HepG2 (cell line): ENCODE data around the gene SLC18A3. TPM values are rescaled to one million over a fixed set of nuclear protein-coding genes. Genes with fewer than 3 reads are reported as not detected.

Source experiments
- ATAC-seq: fragments of 200-7000 bp; cut with Tn5 transposase; 3 replicates; pipeline ENCODE4 v1.9.1; 2020; ENCODE audit warnings: mild to moderate bottlenecking, moderate library complexity
- BruUV-seq: library from RNA; stranded (reverse); fragments of 400-500 nt; replicated peaks from 2 replicates; lab custom pipeline; 2021; lab: Mats Ljungman, UMichigan
- CTCF ChIA-PET: fragments of 300-600 bp; formaldehyde crosslinking; extraction: SDS; loops from one replicate; lab custom pipeline; 2021; ENCODE audit warnings: low total read pairs, inconsistent platforms, low intra/inter-chr PET ratio; lab: Yijun Ruan, JAX
- POLR2A ChIA-PET: fragments of 350-600 bp; sonication (Branson Sonifier 250); formaldehyde crosslinking; loops from one replicate; lab custom pipeline; 2020; ENCODE audit warnings: antibody characterized with exemption, inconsistent platforms; lab: Yijun Ruan, JAX
- DNase-seq: peaks from one replicate; pipeline ENCODE4 v3.0.0-alpha.2; 2015; ENCODE audit warnings: low spot score
- FAIRE-seq: peaks from 3 replicates; lab custom pipeline; 2011; peaks lifted over from hg19 to GRCh38; lab: Jason Lieb, UNC
- H2AFZ ChIP-seq: one replicate; pipeline ENCODE4 v1.6.1; 2011; ENCODE audit warnings: low read length, inconsistent platforms
- H3K27ac ChIP-seq: fragments of 300-600 bp; 3 replicates; pipeline ENCODE4 v1.8.0; 2011; ENCODE audit warnings: mixed run types, mild to moderate bottlenecking, mixed read lengths, low read length, inconsistent platforms; ENCODE audit not compliant: insufficient read depth; ENCODE audit errors: extremely low read length
- H3K27me3 ChIP-seq, 2 experiments: fragments of 200-600 bp in 1 of 2; 2 replicates in 1 of 2; 3 replicates in 1 of 2; pipeline versions ENCODE4 v1.6.0 to v1.8.0; 2011; ENCODE audit warnings: low read length in 2 of 2, mild to moderate bottlenecking in 2 of 2, moderate library complexity in 2 of 2, inconsistent platforms in 1 of 2; ENCODE audit not compliant: insufficient read depth in 2 of 2, control insufficient read depth in 1 of 2
- H3K36me3 ChIP-seq, 2 experiments: fragments of 200-600 bp in 1 of 2; replicated peaks in 1 of 2; 2 replicates in 1 of 2; 3 replicates in 1 of 2; pipeline versions ENCODE4 v1.5.1 to v1.8.0; 2011; ENCODE audit warnings: low read length in 2 of 2, inconsistent platforms in 1 of 2; ENCODE audit not compliant: insufficient read depth in 2 of 2, control insufficient read depth in 1 of 2
- H3K4me1 ChIP-seq: 2 replicates; pipeline ENCODE4 v1.5.1; 2012; ENCODE audit warnings: low read length, inconsistent platforms; ENCODE audit not compliant: insufficient read depth
- H3K4me2 ChIP-seq: 2 replicates; pipeline ENCODE4 v1.6.0; 2011; ENCODE audit warnings: low read depth, low read length, inconsistent platforms
- H3K4me3 ChIP-seq, 3 experiments: fragments of 200-600 bp in 1 of 3; sonication (generic), shearing (Covaris generic) in 1 of 3; replicated peaks in 1 of 3; 2 replicates each; pipeline ENCODE4 v1.5.1; 2011 to 2016; ENCODE audit warnings: low read length in 3 of 3, inconsistent platforms in 2 of 3, low read depth in 2 of 3, mild to moderate bottlenecking in 2 of 3, control low read depth in 1 of 3, mixed read lengths in 1 of 3; ENCODE audit not compliant: insufficient read depth in 1 of 3
- H3K79me2 ChIP-seq: one replicate; pipeline ENCODE4 v1.6.1; 2011; ENCODE audit warnings: low read length, inconsistent platforms; ENCODE audit not compliant: insufficient read depth
- H3K9ac ChIP-seq: 2 replicates; pipeline ENCODE4 v1.6.0; 2011; ENCODE audit warnings: mild to moderate bottlenecking, low read depth, low read length, inconsistent platforms; ENCODE audit not compliant: insufficient read depth
- H3K9me3 ChIP-seq: 2 replicates; pipeline ENCODE4 v1.5.1; 2012; ENCODE audit warnings: mild to moderate bottlenecking, low read length
- H4K20me1 ChIP-seq: 2 replicates; pipeline ENCODE4 v1.6.0; 2011; ENCODE audit warnings: inconsistent platforms, mild to moderate bottlenecking, low read length, moderate library complexity; ENCODE audit not compliant: insufficient read depth
- ATF4 ChIP-seq, 2 experiments: fragments of 450-650 bp in 1 of 2; sonication (generic) in 1 of 2; formaldehyde crosslinking; IDR thresholded peaks; 2 replicates each; pipeline versions ENCODE4 v1.5.0 to v1.8.0; 2020 to 2022; ENCODE audit warnings: mild to moderate bottlenecking in 1 of 2, missing genetic modification reagents in 1 of 2
- CENPT ChIP-seq: sonication (generic); formaldehyde crosslinking; IDR thresholded peaks from 2 replicates; pipeline ENCODE4 v1.8.0; 2022; ENCODE audit warnings: low read depth, mild to moderate bottlenecking, moderate library complexity, missing genetic modification reagents
- CTCF ChIP-seq: sonication (generic); formaldehyde crosslinking; IDR thresholded peaks from 2 replicates; pipeline ENCODE4 v1.5.0; 2020; ENCODE audit warnings: mild to moderate bottlenecking, missing genetic modification reagents, moderate library complexity
- GZF1 ChIP-seq: sonication (generic); formaldehyde crosslinking; IDR thresholded peaks from 2 replicates; pipeline ENCODE4 v1.5.1; 2020; ENCODE audit warnings: mild to moderate bottlenecking, missing genetic modification reagents
- KLF11 ChIP-seq: IDR thresholded peaks from 2 replicates; pipeline ENCODE4 v1.6.1; 2016; ENCODE audit warnings: missing compliant biosample characterization
- POLR2AphosphoS5 ChIP-seq: IDR thresholded peaks from 2 replicates; pipeline ENCODE4 v1.6.1; 2012; ENCODE audit warnings: low read depth, low read length
- PPARG ChIP-seq: conservative IDR thresholded peaks from 2 replicates; pipeline ENCODE4 v1.6.1; 2016; ENCODE audit warnings: missing biosample characterization, missing genetic modification reagents
- ZBTB25 ChIP-seq: IDR thresholded peaks from 2 replicates; pipeline ENCODE4 v1.6.1; 2018; ENCODE audit warnings: missing genetic modification reagents
- ZNF264 ChIP-seq: sonication (generic); formaldehyde crosslinking; IDR thresholded peaks from 2 replicates; pipeline ENCODE4 v1.4.0; 2020; ENCODE audit warnings: missing genetic modification reagents
- ZNF501 ChIP-seq: sonication (generic); formaldehyde crosslinking; IDR thresholded peaks from 2 replicates; pipeline ENCODE4 v1.5.1; 2020; ENCODE audit warnings: mild to moderate bottlenecking, moderate library complexity, missing genetic modification reagents
- WGBS: methylation state at CpG from one replicate; pipeline ENCODE4 v1.1.6; 2017; ENCODE audit warnings: low lambda C conversion rate; 5-methylcytosine and 5-hydroxymethylcytosine counted together
- in situ Hi-C: cut with HindIII; loops from 2 replicates; pipeline ENCODE4 v1.10.0; 2017; ENCODE audit warnings: low pct_unique_long_range_greater_than_20kb; ENCODE audit not compliant: extremely low pct_ligation_motif_present
- intact Hi-C: fragments of 100-400 bp; cut with micrococcal nuclease; formaldehyde crosslinking; loops from one replicate; pipeline ENCODE4 v1.10.0; 2022; ENCODE audit not compliant: unreplicated experiment
- polyA plus RNA-seq, 8 experiments: library from polyadenylated mRNA; depleted of rRNA in 3 of 8; stranded (reverse) in 7 of 8; unstranded in 1 of 8; fragments of >200 nt; fragmentation: Illumina TruSeq in 4 of 8; extraction: Trizol in 4 of 8; gene quantifications; 2 replicates each; pipeline versions ENCODE4 v1.2.1 to v1.2.3, GENCODE V29; 2011 to 2016; ENCODE audit warnings: low read depth in 4 of 8, missing spikeins in 1 of 8, mixed read lengths in 1 of 8; ENCODE audit not compliant: insufficient read depth in 1 of 8
- total RNA-seq, 5 experiments: library from RNA; depleted of rRNA; stranded (reverse); fragments of >200 nt; fragmentation: Illumina TruSeq; extraction: Trizol; gene quantifications; 2 replicates each; pipeline ENCODE4 v1.2.3, GENCODE V29; 2016; ENCODE audit warnings: low read depth in 1 of 5
- TF ChIP-seq, protein P1 (sequence below): sonication (generic); formaldehyde crosslinking; IDR thresholded peaks from 2 replicates; pipeline ENCODE4 v1.4.0; 2020; ENCODE audit warnings: missing genetic modification reagents, borderline replicate concordance

Gene SLC18A3
- total and polyA plus RNA-seq, 2 of the 13 experiments (the other 11 are each of a cell fraction or from before 2014, with no cell fraction given), result not detected

GRCh38 chr10:49619613-49620012 lies 9.5 kb downstream of the SLC18A3 start:
- Histone ChIP-seq H3K36me3 (no peaks in the 10 kb centered on the region), H3K79me2 (no peaks in the 10 kb centered on the region), H3K4me3 (no peak overlapping the region), H3K27me3 (peaks cover 4 to 44% of the 10 kb centered on the region in 2 experiments; a peak in 4 of 5 replicates), H4K20me1 (no peaks in the 10 kb centered on the region; the same call in 1 of the 2 replicates), H3K4me1 (no peaks in the 10 kb centered on the region), H3K4me2 (no peak overlapping the region), H3K9me3 (no peaks in the 10 kb centered on the region), H3K9ac (no peak overlapping the region), H2AFZ (no peak overlapping the region)
- DNase-seq (no peak), ATAC-seq (peak; percentile 80)
- BruUV-seq, result no TSS peak
- 14% methylated on average over 10 of the region's 10 CpGs for WGBS
- ChIA-PET CTCF (no interaction called here), POLR2A (no interaction called here)
- in situ Hi-C loops (no loop called here), intact Hi-C loops (no loop called here)
- 0 out of 2 replicates have a peak, but pooled peaks have one; percentile 10 for TF ChIP-seq CTCF (CRISPR knock-in tag)
- no peak for TF ChIP-seq ZNF501 (CRISPR knock-in tag)
- TF ChIP-seq, all 625 proteins: peak for 1
- H3K27ac ChIP-seq, result no peak overlapping the region
- no peak for FAIRE-seq

GRCh38 chr10:49620286-49620810 lies 10.2 kb downstream of the SLC18A3 start:
- no peak overlapping the region for H3K4me3 ChIP-seq
- ATAC-seq (peak; percentile 14; the same call in 1 of the 3 replicates), FAIRE-seq (no peak), DNase-seq (no peak)
- 32% methylated on average over 3 of the region's 12 CpGs for WGBS
- H3K36me3 ChIP-seq, result no peaks in the 10 kb centered on the region
- no peak overlapping the region for H3K27ac ChIP-seq
- H3K79me2 ChIP-seq, result no peaks in the 10 kb centered on the region
- intact Hi-C loops (no loop called here), in situ Hi-C loops (no loop called here)
- H4K20me1 ChIP-seq, result no peaks in the 10 kb centered on the region; the same call in 1 of the 2 replicates
- no TSS peak for BruUV-seq
- CTCF ChIA-PET, result no interaction called here
- peaks cover 4 to 37% of the 10 kb centered on the region in 2 experiments; a peak in 4 of 5 replicates for H3K27me3 ChIP-seq
- no peaks in the 10 kb centered on the region for H3K4me1 ChIP-seq
- H3K9ac ChIP-seq, result no peak overlapping the region
- POLR2A ChIA-PET, result no interaction called here
- H3K4me2 ChIP-seq, result no peak overlapping the region
- H2AFZ ChIP-seq, result no peak overlapping the region
- H3K9me3 ChIP-seq, result no peaks in the 10 kb centered on the region
- TF ChIP-seq ATF4 (CRISPR knock-in tag; IDR thresholded peaks at IDR 0.05) (no peak), CENPT (CRISPR knock-in tag) (no peak), POLR2AphosphoS5 (no peak), KLF11 (CRISPR knock-in tag) (no peak), PPARG (CRISPR knock-in tag) (no peak), ZNF264 (no peak), GZF1 (CRISPR knock-in tag) (no peak), ZBTB25 (CRISPR knock-in tag) (no peak)
- TF ChIP-seq, protein P1, sequence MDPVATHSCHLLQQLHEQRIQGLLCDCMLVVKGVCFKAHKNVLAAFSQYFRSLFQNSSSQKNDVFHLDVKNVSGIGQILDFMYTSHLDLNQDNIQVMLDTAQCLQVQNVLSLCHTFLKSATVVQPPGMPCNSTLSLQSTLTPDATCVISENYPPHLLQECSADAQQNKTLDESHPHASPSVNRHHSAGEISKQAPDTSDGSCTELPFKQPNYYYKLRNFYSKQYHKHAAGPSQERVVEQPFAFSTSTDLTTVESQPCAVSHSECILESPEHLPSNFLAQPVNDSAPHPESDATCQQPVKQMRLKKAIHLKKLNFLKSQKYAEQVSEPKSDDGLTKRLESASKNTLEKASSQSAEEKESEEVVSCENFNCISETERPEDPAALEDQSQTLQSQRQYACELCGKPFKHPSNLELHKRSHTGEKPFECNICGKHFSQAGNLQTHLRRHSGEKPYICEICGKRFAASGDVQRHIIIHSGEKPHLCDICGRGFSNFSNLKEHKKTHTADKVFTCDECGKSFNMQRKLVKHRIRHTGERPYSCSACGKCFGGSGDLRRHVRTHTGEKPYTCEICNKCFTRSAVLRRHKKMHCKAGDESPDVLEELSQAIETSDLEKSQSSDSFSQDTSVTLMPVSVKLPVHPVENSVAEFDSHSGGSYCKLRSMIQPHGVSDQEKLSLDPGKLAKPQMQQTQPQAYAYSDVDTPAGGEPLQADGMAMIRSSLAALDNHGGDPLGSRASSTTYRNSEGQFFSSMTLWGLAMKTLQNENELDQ (CRISPR knock-in tag), result no peak
